HL-60 (cell line): ENCODE results near the gene ODC1.

Experiments used
- DNase-seq, 2 experiments: peaks; one replicate each; pipeline ENCODE4 v3.0.0-alpha.2; 2010 to 2020; ENCODE audit warnings: low read depth in 1 of 2, low spot score in 1 of 2
- H3K27ac ChIP-seq: fragments of 250-450 bp; sonication (Bioruptor Pico); replicated peaks from 2 replicates; pipeline ENCODE4 v1.5.1; 2020; ENCODE audit warnings: mild to moderate bottlenecking, moderate library complexity
- H3K27me3 ChIP-seq: fragments of 250-450 bp; sonication (Bioruptor Pico); 2 replicates; pipeline ENCODE4 v1.5.1; 2021; ENCODE audit warnings: mild to moderate bottlenecking, moderate library complexity; ENCODE audit not compliant: insufficient read depth, poor library complexity, severe bottlenecking
- H3K4me3 ChIP-seq: replicated peaks from 2 replicates; pipeline ENCODE4 v1.5.1; 2011; ENCODE audit warnings: mild to moderate bottlenecking, control low read depth, low read length; ENCODE audit not compliant: insufficient read depth
- GABPA ChIP-seq: IDR thresholded peaks from 2 replicates; pipeline ENCODE4 v1.6.1; 2012; ENCODE audit warnings: low read depth
- POLR2AphosphoS5 ChIP-seq: IDR thresholded peaks from 2 replicates; pipeline ENCODE4 v1.6.1; 2012; ENCODE audit warnings: low read depth
- SPI1 ChIP-seq: IDR thresholded peaks from 2 replicates; pipeline ENCODE4 v1.6.1; 2012; ENCODE audit warnings: low read depth, mild to moderate bottlenecking, borderline replicate concordance
- TF ChIP-seq, protein P1 (sequence below): IDR thresholded peaks from 2 replicates; pipeline ENCODE4 v1.6.1; 2012; ENCODE audit warnings: low read depth; ENCODE audit not compliant: insufficient replicate concordance
- TF ChIP-seq, protein P2 (sequence below): IDR thresholded peaks from one replicate; pipeline ENCODE4 v1.5.1; 2011; ENCODE audit warnings: low read length, control low read depth, inconsistent platforms; ENCODE audit not compliant: insufficient read depth

ODC1 gene

DNA sequence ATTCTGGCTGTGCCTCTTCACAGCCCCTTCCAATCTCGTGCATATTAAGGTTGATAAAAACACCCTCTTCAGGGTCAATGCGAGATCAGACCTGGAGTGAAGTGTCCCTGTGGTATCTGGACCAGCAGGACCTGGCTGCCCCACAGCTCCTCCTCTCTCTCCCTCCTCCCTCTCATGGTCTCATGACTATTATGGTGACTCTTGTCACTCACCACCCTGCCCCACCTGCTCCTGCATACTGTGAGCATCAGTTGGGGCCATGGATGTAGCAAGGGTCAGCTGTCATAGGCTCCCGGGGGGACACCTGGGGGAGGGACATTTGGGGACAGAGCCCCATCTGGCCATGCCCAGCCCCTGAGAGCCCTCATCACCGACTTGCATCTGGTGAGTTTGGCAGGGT lies 50.2 kb downstream of the ODC1 start:
- Histone ChIP-seq H3K27me3 (no peaks in the 10 kb centered on the region), H3K27ac (peak overlapping the region; percentile 66), H3K4me3 (no peak overlapping the region)
- TF ChIP-seq, protein P1, sequence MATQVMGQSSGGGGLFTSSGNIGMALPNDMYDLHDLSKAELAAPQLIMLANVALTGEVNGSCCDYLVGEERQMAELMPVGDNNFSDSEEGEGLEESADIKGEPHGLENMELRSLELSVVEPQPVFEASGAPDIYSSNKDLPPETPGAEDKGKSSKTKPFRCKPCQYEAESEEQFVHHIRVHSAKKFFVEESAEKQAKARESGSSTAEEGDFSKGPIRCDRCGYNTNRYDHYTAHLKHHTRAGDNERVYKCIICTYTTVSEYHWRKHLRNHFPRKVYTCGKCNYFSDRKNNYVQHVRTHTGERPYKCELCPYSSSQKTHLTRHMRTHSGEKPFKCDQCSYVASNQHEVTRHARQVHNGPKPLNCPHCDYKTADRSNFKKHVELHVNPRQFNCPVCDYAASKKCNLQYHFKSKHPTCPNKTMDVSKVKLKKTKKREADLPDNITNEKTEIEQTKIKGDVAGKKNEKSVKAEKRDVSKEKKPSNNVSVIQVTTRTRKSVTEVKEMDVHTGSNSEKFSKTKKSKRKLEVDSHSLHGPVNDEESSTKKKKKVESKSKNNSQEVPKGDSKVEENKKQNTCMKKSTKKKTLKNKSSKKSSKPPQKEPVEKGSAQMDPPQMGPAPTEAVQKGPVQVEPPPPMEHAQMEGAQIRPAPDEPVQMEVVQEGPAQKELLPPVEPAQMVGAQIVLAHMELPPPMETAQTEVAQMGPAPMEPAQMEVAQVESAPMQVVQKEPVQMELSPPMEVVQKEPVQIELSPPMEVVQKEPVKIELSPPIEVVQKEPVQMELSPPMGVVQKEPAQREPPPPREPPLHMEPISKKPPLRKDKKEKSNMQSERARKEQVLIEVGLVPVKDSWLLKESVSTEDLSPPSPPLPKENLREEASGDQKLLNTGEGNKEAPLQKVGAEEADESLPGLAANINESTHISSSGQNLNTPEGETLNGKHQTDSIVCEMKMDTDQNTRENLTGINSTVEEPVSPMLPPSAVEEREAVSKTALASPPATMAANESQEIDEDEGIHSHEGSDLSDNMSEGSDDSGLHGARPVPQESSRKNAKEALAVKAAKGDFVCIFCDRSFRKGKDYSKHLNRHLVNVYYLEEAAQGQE = no peak
- TF ChIP-seq GABPA = no peak
- no peak for TF ChIP-seq SPI1
- TF ChIP-seq, protein P2, sequence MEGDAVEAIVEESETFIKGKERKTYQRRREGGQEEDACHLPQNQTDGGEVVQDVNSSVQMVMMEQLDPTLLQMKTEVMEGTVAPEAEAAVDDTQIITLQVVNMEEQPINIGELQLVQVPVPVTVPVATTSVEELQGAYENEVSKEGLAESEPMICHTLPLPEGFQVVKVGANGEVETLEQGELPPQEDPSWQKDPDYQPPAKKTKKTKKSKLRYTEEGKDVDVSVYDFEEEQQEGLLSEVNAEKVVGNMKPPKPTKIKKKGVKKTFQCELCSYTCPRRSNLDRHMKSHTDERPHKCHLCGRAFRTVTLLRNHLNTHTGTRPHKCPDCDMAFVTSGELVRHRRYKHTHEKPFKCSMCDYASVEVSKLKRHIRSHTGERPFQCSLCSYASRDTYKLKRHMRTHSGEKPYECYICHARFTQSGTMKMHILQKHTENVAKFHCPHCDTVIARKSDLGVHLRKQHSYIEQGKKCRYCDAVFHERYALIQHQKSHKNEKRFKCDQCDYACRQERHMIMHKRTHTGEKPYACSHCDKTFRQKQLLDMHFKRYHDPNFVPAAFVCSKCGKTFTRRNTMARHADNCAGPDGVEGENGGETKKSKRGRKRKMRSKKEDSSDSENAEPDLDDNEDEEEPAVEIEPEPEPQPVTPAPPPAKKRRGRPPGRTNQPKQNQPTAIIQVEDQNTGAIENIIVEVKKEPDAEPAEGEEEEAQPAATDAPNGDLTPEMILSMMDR = no peak
- no peak for TF ChIP-seq POLR2AphosphoS5
- no peak for DNase-seq

DNA sequence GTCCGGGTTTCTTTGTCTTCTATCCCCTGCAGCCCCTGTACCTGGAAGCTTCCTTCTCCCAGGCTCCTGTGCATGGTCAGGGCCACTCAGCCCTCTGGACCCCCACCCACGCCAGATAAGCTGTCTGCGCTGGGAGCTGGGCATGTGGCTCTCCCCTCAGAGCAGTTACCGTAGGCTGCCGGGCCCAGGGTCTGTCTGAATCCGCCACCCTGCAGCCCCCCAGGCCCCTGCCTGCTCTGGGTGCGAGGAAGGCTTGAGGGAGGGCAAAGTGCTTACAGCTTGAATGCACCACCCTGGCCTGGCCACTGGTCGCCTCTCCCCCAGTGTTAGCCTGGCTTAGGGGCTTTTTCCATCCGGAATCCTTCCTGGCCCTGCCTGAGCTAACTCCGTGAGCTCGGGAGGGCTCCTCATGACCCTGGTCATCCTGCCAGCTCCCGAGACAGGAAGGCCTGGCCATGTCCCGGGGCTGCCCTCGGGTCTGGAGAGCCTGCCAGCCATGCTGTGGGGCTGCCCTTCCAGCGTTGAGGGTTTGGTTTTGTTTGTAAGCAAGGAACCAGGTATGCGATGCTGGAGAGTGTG lies 50.7 kb downstream of the ODC1 start:
- no peak overlapping the region for H3K27ac ChIP-seq
- no peak for DNase-seq
- no peaks in the 10 kb centered on the region for H3K27me3 ChIP-seq

DNA sequence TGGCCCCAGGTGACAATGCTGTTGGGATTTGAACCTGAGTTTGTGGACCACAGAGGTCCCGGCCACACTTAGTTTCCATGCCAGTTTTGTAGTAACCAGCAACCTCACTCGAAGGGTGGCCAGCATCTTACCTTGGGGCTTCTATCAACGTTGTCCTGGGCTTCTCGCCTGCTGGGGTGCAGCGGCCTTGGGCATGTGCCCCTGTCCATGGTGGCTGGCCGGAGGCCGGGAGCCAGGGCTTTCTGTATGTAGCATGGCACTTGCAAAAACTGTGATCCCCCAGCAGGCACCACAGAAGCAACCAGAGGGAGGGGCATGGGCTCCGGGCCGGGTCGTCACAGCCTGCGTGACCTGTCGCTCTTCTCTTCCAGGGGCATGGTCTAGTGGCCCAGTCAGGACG lies 51.7 kb downstream of the ODC1 start:
- no peak for DNase-seq

More for the DNA sequence above, 50.7 kb downstream of the ODC1 start:
- H3K4me3 ChIP-seq = no peak overlapping the region
- TF ChIP-seq, protein P2 = no peak
- TF ChIP-seq GABPA = no peak
- no peak for TF ChIP-seq SPI1
- no peak for TF ChIP-seq POLR2AphosphoS5
- TF ChIP-seq, protein P1 = no peak

More for the DNA sequence above, 51.7 kb downstream of the ODC1 start:
- TF ChIP-seq SPI1 (no peak), GABPA (no peak), POLR2AphosphoS5 (no peak)
- TF ChIP-seq, protein P1 = peak; percentile 82
- Histone ChIP-seq H3K4me3 (no peak overlapping the region), H3K27me3 (no peaks in the 10 kb centered on the region), H3K27ac (no peak overlapping the region)
